Neural cell (in vitro differentiated cells): ENCODE measurements around the gene MEX3A.

Experiments
- CTCF ChIP-seq: fragments of 450-650 bp; IDR thresholded peaks from 2 replicates; pipeline ENCODE4 v1.5.1; 2014; ENCODE audit warnings: antibody characterized with exemption, mild to moderate bottlenecking, moderate library complexity; ENCODE audit not compliant: poor library complexity, severe bottlenecking
- EP300 ChIP-seq: fragments of 450-650 bp; conservative IDR thresholded peaks from 2 replicates; pipeline ENCODE4 v1.6.1; 2014; ENCODE audit warnings: antibody characterized with exemption, mild to moderate bottlenecking, moderate library complexity; ENCODE audit not compliant: poor library complexity, severe bottlenecking
- MXI1 ChIP-seq: fragments of 450-650 bp; conservative IDR thresholded peaks from 2 replicates; pipeline ENCODE4 v1.6.1; 2014; ENCODE audit warnings: antibody characterized with exemption, mild to moderate bottlenecking; ENCODE audit not compliant: poor library complexity, severe bottlenecking
- POLR2AphosphoS5 ChIP-seq: IDR thresholded peaks from 2 replicates; pipeline ENCODE4 v1.6.1; 2012
- RAD21 ChIP-seq: fragments of 450-650 bp; conservative IDR thresholded peaks from 2 replicates; pipeline ENCODE4 v1.6.1; 2014; ENCODE audit warnings: antibody characterized with exemption, mild to moderate bottlenecking, moderate library complexity
- REST ChIP-seq: IDR thresholded peaks from 2 replicates; pipeline ENCODE4 v1.6.1; 2012; ENCODE audit warnings: borderline replicate concordance
- TAF1 ChIP-seq: IDR thresholded peaks from 2 replicates; pipeline ENCODE4 v1.6.1; 2012; ENCODE audit warnings: low read depth

DNA sequence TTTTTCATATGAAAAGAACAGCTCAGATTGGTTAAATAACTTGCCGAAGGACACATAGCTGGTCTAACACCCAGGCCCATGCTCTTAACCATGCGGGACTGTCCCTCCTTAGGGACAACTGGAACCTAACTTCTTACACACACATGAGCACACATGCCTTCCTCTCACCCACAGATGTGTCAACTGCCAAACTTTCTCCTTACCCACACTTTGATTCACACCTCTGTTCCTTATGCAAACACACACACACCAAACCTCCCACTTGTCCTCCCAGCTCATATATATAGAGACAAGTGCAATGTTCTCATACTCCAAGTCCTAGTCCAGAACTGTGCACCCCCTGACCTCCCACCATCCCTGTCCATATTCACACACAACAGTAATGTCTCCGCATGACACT, 17.1 kb downstream of the MEX3A start:
- TF ChIP-seq CTCF, result no peak
- TF ChIP-seq REST, result no peak
- no peak for TF ChIP-seq RAD21
- no peak for TF ChIP-seq TAF1
- no peak for TF ChIP-seq EP300
- no peak for TF ChIP-seq MXI1
- TF ChIP-seq POLR2AphosphoS5, result no peak
